GM23338 (cell line): ENCODE measurements around the gene ACTR2.

ENCODE experiments used
- CREB1 ChIP-seq: fragments of 250-450 bp; sonication (Bioruptor Pico); IDR thresholded peaks from 2 replicates; pipeline ENCODE4 v1.5.0; 2020; ENCODE audit warnings: low read depth, mild to moderate bottlenecking, moderate library complexity
- CTCF ChIP-seq, 2 experiments: fragments of 200-600 bp in 1 of 2; sonication (generic) in 1 of 2; conservative IDR thresholded peaks; 2 replicates each; pipeline versions ENCODE4 v1.5.1 to v1.6.1; 2016 to 2017; ENCODE audit warnings: antibody characterized with exemption in 2 of 2, low read depth in 2 of 2, mild to moderate bottlenecking in 2 of 2, moderate library complexity in 1 of 2
- EZH2 ChIP-seq: fragments of 200-600 bp; sonication (generic); IDR thresholded peaks from one replicate; pipeline ENCODE4 v1.8.0; 2017; ENCODE audit warnings: antibody characterized with exemption, mild to moderate bottlenecking, low read depth; ENCODE audit not compliant: unreplicated experiment
- EZH2phosphoT487 ChIP-seq: fragments of 200-600 bp; sonication (generic); IDR thresholded peaks from one replicate; pipeline ENCODE4 v1.8.1; 2018; ENCODE audit warnings: antibody characterized with exemption; ENCODE audit not compliant: unreplicated experiment

GRCh38 chr2:65313126-65313953, 85.7 kb downstream of the ACTR2 start:
- no peak for TF ChIP-seq EZH2
- no peak for TF ChIP-seq CTCF (conservative IDR thresholded peaks at IDR 0.05; ENCODE audit: low read depth in 2 of 2)
- TF ChIP-seq EZH2phosphoT487 = no peak
- no peak for TF ChIP-seq CREB1
